ENCODE results near the gene AQP5.

The AQP5 gene

GRCh38 chr12:49990273-49990672, 28.6 kb downstream of the AQP5 start:
- Histone ChIP-seq H3K27me3 (replicated peaks) (no peaks in the 10 kb centered on the region), H3K27ac (no peak overlapping the region), H3K36me3 (replicated peaks) (peaks cover 23% of the 10 kb centered on the region), H3K4me3 (ENCODE audit: low read depth, low read length) (no peak overlapping the region)
- no peak for DNase-seq
- in situ Hi-C loops (cut with HindIII; ENCODE audit: low pct_ligation_motif_present, low sequenced_read_pairs), result no loop called here
- no peak for TF ChIP-seq CTCF (IDR thresholded peaks at IDR 0.05; ENCODE audit: low read depth, low read length, missing control alignments)

GRCh38 chr12:49998453-49998852, 36.8 kb downstream of the AQP5 start:
- H3K36me3 ChIP-seq (replicated peaks), result peaks cover 27% of the 10 kb centered on the region

GRCh38 chr12:50003595-50003994, 41.9 kb downstream of the AQP5 start:
- Histone ChIP-seq H3K36me3 (replicated peaks) (peaks cover 5% of the 10 kb centered on the region), H3K27me3 (replicated peaks) (no peaks in the 10 kb centered on the region), H3K4me3 (ENCODE audit: low read depth, low read length) (no peak overlapping the region), H3K27ac (no peak overlapping the region)
- no peak for TF ChIP-seq CTCF (IDR thresholded peaks at IDR 0.05; ENCODE audit: low read depth, low read length, missing control alignments)
- in situ Hi-C loops (cut with HindIII; ENCODE audit: low pct_ligation_motif_present, low sequenced_read_pairs), result no loop called here
- no peak for DNase-seq

More at GRCh38 chr12:49998453-49998852, 36.8 kb downstream of the AQP5 start:
- in situ Hi-C loops (cut with HindIII; ENCODE audit: low pct_ligation_motif_present, low sequenced_read_pairs), result no loop called here
- TF ChIP-seq CTCF (IDR thresholded peaks at IDR 0.05; ENCODE audit: low read depth, low read length, missing control alignments), result peak; percentile 25
- Histone ChIP-seq H3K27ac (no peak overlapping the region), H3K4me3 (ENCODE audit: low read depth, low read length) (no peak overlapping the region), H3K27me3 (replicated peaks) (no peaks in the 10 kb centered on the region)
- DNase-seq, result no peak

GRCh38 chr12:50004696-50005095, 43.0 kb downstream of the AQP5 start:
- Histone ChIP-seq H3K27ac (no peak overlapping the region), H3K4me3 (ENCODE audit: low read depth, low read length) (no peak overlapping the region), H3K36me3 (replicated peaks) (no peaks in the 10 kb centered on the region), H3K27me3 (replicated peaks) (no peaks in the 10 kb centered on the region)
- in situ Hi-C loops (cut with HindIII; ENCODE audit: low pct_ligation_motif_present, low sequenced_read_pairs), result no loop called here
- TF ChIP-seq CTCF (IDR thresholded peaks at IDR 0.05; ENCODE audit: low read depth, low read length, missing control alignments), result no peak
- DNase-seq, result no peak

GRCh38 chr12:50005175-50005574, 43.5 kb downstream of the AQP5 start:
- H3K36me3 ChIP-seq (replicated peaks), result no peaks in the 10 kb centered on the region
- H3K27me3 ChIP-seq (replicated peaks), result no peaks in the 10 kb centered on the region
- no peak for TF ChIP-seq CTCF (IDR thresholded peaks at IDR 0.05; ENCODE audit: low read depth, low read length, missing control alignments)
- DNase-seq, result no peak
- no peak overlapping the region for H3K4me3 ChIP-seq (ENCODE audit: low read depth, low read length)
- in situ Hi-C loops (cut with HindIII; ENCODE audit: low pct_ligation_motif_present, low sequenced_read_pairs), result no loop called here
- no peak overlapping the region for H3K27ac ChIP-seq

GRCh38 chr12:50006280-50006679, 44.6 kb downstream of the AQP5 start:
- in situ Hi-C loops (cut with HindIII; ENCODE audit: low pct_ligation_motif_present, low sequenced_read_pairs), result no loop called here
- Histone ChIP-seq H3K36me3 (replicated peaks) (no peaks in the 10 kb centered on the region), H3K27ac (no peak overlapping the region), H3K4me3 (ENCODE audit: low read depth, low read length) (no peak overlapping the region), H3K27me3 (replicated peaks) (no peaks in the 10 kb centered on the region)
- TF ChIP-seq CTCF (IDR thresholded peaks at IDR 0.05; ENCODE audit: low read depth, low read length, missing control alignments), result no peak
- DNase-seq, result no peak
